Stimulated activated CD8-positive, alpha-beta memory T cell treated with anti-CD3 and anti-CD28 coated beads, Interleukin-7, amount 100 ng/mL, for 24 hours (primary cell): ENCODE results near the gene MRPL41.
"Not testable (repeated sequence)": the region's sequence is repeated elsewhere in the genome, so short reads cannot be mapped to it uniquely, and the experiment has no call there.

Experiments used
- DNase-seq: peaks from one replicate; pipeline ENCODE4 v3.0.0-alpha.2; 2020; ENCODE audit warnings: low read depth

The MRPL41 gene

DNA sequence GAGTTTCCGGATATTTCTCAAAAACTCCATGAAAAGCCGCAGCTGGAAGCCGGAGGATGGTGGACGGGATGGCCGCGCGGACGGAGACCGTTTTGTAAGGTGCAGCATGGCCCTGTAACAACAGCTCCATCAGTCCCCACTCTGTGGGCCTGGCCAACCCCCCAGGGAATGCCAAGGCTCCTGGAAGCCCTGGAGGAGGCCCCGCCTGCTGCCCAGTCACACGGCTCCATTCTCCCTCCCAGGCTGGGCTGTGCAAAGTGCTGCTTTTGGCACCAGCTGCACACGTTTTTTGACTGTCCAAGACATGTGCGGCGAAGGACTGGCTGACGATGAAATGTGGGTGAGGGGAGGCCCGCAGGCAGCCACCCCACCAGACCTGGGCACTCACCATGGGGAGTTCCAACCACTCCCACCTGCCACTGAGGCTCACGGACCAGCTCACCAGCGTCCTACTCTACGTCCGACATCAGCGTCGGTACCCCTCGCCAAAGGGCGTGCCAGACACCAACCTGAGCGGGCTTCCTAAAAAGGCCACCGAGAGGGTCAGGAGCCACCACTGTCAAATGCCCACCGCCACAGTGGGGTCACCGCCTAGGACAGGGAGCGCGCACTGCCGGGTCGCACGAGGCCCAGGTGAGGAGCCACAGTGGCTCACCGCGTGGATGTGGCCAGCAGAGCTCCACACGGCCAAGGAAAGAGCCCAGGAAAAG is 28.8 kb upstream of the MRPL41 start:
- no peak for DNase-seq

GRCh38 chr9:137524161-137524980 is 27.3 kb upstream of the MRPL41 start:
- no peak for DNase-seq

DNA sequence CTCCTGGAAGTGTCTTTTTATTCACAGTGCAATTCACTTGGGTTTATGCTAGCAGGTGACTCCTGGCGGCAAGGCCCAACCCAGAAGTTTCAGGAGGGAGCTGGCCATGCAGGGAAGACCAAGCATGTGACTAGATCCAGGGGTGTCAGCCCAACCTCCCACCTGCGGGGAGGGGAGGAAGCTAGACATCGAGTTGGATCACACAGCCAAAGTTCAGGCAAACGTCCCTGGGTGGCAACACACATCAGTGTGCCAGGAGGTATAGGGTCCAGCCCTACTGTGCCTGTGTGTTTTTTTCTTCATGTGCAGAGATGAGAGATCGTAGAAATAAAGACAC is 26.7 kb upstream of the MRPL41 start:
- DNase-seq = no peak

DNA sequence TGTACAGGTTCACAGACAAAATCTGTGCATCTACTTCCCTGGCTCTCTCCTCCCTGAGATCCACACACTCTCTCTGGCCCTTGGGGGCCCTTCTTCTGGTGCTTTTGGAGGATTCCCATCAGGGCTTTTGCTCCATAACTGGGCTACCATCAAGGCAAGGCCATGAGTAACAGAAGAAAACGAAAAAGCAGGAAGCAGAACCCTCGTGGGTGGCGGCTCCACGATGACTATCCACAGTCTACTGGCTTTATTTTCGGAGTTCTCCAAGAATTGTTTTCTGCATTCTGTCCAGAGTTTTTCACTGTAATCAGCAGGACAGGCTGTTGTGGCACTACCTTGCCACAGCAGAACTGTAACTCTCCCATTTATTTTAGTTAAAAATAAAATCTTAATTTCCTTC is 21.3 kb upstream of the MRPL41 start:
- no peak for DNase-seq

- DNase-seq = no peak
These were observed 20.4 kb upstream of the MRPL41 start for GRCh38 chr9:137531099-137531765.

DNA sequence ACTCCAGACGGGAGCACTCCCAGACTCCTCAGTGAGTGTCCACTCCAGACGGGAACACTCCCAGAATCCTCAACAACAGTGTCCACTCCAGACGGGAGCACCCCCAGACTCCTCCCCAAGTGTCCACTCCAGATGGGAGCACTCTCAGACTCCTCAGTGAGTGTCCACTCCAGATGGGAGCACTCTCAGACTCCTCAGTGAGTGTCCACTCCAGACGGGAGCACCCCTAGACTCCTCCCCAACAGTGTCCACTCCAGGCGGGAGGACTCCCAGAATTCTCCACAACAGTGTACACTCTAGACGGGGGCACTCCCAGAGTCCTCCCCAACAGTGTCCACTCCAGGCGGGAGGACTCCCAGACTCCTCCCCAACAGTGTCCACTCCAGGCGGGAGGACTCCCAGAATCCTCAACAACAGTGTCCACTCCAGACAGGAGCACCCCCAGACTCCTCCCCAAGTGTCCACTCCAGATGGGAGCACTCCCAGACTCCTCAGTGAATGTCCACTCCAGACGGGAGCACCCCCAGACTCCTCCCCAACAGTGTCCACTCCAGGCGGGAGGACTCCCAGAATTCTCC is 18.7 kb upstream of the MRPL41 start:
- not testable (repeated sequence) for DNase-seq

GRCh38 chr9:137534256-137535119 is 17.2 kb upstream of the MRPL41 start:
- no peak for DNase-seq

DNA sequence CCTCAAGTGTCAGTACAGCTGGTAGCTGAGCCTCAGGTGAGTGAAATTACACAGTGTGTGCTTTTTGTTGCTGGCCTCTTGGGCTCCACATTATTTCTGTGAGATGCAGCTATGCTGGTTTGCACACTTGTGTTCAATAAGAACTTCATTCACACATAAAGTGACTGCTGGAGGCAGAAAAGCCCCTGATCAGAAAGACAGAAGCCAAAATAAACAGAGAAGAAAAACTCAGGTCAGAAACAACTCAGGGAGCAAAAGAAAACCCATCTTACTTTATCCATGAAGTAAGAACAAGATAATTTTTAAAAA is 16.6 kb upstream of the MRPL41 start:
- DNase-seq = no peak

- DNase-seq = not testable (repeated sequence)
These were observed 15.0 kb upstream of the MRPL41 start for GRCh38 chr9:137536594-137537131.

DNA sequence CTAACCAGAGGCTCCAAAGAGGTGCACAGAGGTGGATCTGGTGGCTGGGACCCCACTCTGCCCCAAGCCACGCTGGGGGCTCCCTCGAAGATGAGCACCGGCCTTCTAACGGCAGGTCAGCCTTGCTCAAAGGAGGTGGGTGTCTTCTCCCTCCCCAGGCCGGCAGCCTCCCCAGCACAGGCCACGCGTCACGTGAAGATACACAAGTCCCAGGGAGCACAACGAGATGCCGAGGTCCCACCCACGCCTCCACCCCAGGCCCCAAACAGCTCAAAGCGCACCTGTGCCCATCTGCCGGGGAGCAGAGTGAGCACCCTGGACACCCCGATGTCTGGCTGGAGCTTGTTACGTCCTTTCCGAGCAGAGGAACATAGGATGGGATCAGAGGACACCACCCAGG is 13.6 kb upstream of the MRPL41 start:
- DNase-seq = no peak

- DNase-seq = no peak
These were observed 11.1 kb upstream of the MRPL41 start for GRCh38 chr9:137540536-137540935.

DNA sequence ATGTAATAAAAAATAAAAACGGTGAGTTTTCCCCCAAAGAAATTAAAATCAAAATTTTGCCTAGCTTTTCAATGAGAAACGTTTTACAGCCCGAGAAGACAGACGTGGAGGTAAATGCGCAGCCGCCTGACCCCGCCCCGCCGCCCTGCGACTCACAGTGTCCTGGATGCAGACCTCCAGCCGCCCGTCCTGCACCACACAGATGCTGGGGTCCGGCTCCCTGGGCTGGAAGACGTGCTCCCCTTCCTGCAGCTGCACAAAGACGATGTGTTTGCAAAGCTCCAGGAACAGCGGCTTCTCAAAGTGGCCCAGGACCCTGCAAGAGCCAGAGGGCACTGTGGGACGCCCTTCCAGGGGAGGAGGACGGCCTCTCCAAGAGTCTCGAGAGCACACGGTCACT is 9.2 kb upstream of the MRPL41 start:
- DNase-seq = no peak

GRCh38 chr9:137543237-137543963 is 8.3 kb upstream of the MRPL41 start:
- no peak for DNase-seq

DNA sequence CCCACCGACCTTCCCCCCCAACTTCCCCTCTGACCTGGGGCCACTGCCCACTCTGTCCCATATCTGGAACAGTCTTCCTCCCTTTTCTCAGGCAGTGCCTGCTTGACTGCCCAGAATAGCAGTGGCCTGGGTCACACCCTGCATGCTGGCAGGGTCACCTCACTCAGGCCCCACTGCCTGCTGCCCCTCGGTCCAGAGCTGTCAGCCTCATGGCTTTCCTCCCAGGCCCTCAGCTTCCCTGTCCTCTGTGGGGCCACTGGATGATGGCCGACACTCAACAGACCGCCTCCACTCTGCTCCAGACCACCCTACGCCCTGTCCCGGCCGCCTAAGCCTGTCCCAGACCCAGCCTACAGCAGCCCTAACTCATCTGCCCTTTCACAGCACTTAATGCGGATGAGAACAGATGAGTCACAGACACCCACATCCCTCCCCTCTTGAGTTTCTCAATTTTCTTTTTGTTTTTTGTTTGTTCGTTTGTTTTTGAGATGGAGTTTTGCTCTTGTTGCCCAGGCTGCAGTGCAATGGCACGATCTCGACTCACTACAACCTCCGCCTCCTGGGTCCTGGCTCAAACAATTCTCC is 7.4 kb upstream of the MRPL41 start:
- DNase-seq = no peak

- no peak for DNase-seq
These were observed 6.6 kb upstream of the MRPL41 start for GRCh38 chr9:137545123-137545522.

DNA sequence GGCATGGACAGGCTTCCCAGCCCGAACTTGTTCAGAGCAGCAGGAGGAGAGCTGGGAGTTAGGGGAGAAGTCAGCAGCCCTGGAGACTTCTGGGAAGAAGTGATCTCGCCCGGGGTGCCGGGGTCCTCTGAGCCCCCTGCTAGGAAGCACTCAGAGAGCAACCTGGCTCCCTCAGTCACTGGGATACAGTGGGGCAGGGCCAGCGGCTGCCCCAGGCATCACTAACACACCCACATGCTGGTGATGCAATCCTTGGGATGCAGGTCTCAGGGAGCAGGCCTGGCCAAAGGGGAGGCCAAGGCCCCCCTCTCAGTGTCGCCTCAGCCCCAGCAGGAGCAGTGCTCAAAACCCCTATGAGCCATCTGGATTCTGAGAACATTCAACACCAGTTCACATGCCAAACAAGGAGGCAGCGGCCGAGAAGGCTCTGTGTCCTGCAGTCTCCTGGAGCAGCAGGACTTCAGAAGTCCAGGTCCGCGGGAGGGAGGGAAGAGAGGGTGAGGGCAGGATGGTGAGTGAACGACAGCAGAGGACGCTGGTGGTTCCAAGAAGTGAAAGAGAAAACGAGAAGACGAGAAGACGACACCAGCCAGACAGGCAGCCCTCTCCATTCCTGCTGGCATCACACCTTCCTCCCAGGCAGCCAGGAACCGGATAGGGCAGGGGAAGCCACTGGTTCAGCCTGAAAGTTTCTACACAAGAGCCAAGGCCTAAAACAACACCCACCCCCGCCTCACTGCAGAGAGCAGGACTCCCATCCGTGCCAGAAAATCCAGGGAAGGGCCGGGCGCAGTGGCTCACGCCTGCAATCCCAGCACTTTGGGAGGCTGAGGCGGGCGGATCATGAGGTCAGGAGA is 3.8 kb upstream of the MRPL41 start:
- no peak for DNase-seq

DNA sequence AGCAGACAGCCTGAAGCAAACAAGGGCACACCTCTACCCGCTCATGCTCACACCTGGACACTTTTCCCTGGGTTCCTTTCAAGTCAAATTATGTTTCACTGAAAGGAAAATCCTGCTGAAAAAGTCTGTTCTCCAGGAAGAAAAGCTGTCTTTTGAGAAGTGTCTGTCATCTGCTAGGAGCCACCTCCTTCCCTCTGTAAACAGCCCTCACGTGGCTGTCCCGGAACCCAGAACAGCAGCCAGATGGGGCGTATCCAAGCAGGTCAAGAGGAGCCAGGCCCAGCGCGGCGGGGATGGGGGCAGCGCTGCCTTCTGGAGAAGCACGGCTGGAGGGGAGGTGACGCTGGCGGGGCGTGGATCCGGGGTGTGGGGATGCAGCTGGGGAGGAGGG is 1.5 kb upstream of the MRPL41 start, which contains the start of gene PNPLA7:
TSS of gene PNPLA7 (minus strand) at position 172 of the 391 bp plus-strand sequence. CDS start 205 bp downstream, outside the sequence.
- DNase-seq = no peak

DNA sequence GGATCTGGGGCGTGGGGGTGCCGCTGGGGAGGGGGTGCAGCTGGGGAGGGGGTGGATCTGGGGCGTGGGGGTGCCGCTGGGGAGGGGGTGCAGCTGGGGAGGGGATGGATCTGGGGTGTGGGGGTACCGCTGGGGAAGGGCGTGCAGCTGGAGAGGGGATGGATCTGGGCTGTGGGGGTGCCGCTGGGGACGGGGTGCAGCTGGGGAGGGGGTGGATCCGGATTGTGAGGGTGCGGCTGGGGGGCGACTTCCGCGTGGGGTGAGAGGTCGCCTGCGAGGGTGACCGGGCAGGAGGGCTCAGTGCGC is 768 bp upstream of the MRPL41 start:
- not testable (repeated sequence) for DNase-seq

GRCh38 chr9:137552022-137552768 is 516 bp downstream of the MRPL41 start:
- DNase-seq = no peak
